Middle frontal gyrus (tissue), 1 donor: ENCODE measurements around the gene DSCAML1.

Source experiments
- DNase-seq: peaks from one replicate; pipeline ENCODE4 v3.0.0-alpha.2; 2015; ENCODE audit warnings: low spot score; ENCODE audit errors: extremely low spot score

DSCAML1 gene

DNA sequence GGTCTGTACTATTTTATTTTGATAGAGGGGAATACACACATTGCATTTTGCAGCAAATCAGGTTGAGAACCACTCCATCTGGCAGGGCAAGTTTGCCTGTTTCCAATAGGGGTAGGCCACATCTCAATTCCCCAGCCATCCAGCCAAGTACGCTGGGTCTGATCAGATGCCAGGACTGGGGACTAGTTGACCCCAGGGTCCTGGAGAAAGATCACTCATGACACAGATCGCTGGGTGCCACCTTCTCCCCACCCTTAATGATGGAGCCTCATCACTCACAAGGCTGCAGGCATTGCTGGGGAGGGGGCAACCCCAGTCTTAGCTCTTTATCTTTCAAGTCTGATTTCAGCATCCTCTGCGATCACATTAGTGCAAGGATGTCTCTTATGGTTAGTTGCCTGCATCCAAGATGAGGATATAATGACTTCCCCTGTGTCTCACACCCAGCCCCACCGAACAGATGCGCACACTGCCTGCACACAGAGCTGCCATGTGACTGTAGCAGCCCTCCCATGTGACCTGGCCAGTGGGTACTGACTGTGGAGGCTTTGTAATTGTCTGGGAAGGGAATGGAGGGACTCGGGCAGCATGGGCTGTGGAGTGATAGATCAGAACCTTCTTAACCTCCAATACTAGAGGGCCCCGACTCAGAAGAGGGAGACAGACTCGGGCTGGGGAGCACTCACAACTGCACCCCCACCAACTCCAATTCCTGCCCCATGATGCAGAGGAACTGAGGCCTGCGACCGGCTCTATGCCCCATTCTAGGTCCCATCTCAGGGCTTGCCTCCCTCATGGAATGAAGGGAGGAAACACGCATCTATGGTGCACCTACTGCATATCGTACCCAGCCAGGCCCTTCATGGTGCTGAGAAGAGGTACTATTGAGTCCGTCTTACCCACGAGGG lies 155.8 kb downstream of the DSCAML1 start:
- DNase-seq: peak; percentile 82

DNA sequence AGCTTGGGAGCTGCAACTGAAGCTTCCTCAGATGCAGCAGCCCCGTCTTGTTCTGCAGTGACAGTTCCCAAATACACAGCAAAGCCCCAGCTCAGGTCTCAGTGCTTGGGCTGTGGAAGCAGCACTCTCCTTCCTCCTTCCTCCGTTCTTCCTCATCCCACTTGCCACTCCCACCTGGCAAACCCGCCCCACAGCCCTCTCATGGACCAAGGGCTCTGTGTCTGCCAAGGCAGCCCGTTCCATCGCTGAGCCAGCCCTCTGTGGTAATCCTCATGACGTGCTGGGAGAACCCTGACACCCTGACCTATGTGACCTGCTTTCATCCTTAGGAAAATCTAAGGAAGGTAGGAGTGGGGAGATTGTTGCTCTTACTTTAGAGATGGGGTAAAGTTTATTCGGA lies 157.0 kb downstream of the DSCAML1 start:
- no peak for DNase-seq

- DNase-seq: no peak
These were observed 157.4 kb downstream of the DSCAML1 start for GRCh38 chr11:117639601-117640000.

DNA sequence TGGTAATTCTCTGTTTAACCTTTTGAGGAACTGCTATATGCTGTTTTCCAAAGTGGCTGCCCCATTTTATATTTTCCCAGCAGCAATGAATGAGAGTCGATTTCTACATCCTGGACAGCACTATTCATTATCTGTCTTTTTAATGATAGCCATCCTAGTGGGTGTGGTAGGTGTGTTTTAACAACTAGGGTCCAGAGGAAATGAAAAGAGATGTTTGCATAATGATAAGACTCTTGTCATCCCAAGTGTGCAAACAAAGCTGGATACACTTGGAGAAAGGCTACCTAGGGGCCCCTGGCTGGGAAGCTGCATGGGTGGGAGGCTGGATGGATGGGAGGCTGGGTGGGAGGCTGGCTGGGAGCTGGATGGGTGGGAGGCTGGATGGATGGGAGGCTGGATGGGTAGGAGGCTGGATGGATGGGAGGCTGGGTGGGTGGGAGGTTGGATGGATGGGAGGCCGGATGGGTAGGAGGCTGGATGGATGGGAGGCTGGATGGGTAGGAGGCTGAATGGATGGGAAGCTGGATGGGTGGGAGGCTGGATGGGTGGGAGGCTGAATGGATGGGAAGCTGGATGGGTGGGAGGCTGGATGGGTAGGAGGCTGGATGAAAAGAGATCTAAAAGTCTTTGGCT lies 158.0 kb downstream of the DSCAML1 start:
- DNase-seq: no peak

GRCh38 chr11:117634756-117635603 lies 162.0 kb downstream of the DSCAML1 start:
- DNase-seq: no peak

DNA sequence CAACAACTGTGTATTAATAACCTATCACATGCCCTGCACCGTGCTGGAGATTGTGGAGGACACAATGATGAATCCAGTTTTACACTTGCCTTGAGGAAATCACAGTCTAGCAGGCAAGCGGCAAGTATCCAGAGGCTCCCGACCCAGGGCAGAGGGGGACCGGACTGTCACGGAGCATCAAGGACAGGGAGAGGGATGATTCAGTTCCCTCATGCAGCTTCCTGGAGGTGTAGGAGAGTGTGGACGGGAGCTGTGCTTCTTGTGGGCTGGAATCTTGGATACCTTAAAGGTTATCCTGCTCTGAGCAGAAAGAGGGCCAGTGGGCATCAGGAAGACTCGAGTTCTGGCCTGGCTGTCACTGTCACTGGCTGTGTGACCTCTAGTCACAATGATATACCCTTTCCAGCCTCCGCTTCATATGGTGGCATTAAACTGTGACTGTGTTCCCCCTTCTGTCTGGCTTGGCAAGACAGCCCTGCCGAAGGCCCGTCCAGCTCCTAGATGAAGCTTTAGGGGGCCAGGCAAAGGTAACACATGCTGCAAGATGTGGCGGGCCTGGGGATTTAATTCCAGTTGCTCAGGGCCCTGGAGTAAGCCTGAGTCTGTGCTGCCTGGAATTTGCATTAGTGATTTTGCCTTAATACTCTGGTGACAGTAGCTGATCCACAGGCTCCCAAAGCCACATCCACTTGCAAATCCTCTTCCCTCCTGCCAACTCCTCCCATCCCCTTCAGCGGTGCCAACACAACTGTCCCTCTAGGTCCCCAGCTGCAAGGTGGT lies 162.8 kb downstream of the DSCAML1 start:
- no peak for DNase-seq

DNA sequence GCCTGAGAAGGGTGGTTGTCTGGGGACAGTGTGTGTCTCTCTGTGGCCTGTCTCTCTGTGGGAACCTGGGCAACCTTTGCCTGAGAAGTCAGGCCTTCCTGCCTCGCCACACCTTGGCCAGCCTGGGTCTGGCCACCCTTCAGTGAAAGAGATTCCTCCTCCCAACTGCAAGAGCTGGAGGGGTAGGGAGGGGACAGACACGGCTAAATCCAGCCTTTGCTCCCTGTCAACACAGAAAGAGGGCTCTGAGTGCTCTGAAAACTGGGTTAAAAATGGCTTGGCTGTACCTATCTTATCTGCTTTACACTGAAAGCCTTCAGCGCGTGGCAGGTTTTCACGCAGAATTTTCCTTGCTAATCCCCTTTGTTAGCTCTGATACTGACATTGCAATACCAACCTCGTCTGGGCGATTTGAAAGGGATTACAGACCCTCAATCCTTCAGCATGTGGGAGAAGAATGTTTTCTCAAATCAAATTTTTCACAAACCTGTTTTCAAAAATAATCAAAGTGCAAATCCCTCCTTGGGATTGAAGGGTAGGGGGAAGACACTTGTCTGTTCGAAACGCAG lies 163.7 kb downstream of the DSCAML1 start:
- no peak for DNase-seq

GRCh38 chr11:117632306-117632705 lies 164.7 kb downstream of the DSCAML1 start:
- DNase-seq: no peak

DNA sequence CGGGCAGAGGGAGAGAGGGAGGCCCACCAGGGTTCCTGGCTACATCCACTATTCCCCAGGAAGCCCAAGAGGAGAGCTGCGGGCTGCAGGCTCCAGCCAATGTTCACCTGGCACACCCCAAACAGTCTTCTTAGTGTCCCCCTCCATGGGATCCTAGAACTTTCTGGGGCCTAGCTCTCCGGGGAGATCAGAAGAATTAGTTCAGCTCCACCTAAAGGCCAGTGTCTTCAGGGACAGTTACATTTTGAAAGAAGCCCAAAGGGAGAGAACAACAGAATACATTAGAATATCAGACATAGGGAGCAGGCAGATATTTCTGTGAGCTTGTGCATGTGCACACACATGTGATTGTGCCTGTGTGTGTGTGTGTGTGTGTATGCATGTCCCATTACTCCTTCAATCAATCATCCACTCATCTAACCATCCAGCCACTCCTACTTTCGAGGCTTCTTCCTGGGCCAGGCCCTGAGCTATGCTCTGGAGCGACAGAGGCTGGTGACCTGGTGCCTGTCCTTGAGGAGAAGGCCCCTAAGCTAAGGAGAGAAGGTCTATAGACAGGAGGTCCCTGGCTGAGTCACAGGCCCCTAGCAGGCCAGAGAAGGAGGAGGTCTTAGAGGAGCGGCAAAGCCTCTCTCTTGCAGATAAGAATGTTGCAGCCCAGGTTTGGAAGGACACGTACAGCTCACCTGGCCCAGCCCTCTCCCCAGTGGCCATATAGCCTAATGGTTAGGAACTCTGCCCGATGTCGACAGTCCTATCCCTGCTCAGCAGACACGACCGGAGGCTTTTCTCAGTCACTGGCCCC lies 165.5 kb downstream of the DSCAML1 start:
- DNase-seq: no peak

DNA sequence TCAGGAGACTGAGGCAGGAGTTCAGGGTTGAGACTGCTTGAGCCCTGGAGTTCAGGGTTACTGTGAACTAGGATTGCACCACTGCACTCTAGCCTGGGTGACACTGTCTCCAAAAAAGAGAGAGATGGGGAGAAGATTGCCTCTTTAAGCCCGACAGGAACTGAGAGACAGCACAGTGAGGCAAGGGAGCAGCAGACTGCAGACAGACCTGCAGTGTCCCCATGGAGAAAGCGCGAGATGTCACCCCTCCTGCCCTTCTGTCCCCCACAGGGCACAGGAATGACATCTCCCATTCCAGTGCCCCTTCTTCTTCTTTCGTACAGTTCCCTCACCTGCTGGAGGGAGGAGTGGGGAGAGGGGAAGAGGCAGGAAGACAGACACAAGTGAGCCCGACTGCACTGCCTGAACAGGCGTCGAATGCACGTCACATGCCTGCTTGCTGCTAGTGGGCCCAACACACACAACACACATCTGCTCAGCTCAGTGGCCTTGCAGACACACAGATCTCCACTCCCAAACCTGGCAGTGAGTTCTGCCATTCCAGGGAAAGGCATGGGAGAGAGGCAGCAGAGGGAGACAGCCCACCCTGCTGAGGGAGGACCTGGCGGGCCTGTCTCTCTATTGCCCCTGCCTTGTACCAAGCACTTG lies 167.0 kb downstream of the DSCAML1 start:
- DNase-seq: no peak

DNA sequence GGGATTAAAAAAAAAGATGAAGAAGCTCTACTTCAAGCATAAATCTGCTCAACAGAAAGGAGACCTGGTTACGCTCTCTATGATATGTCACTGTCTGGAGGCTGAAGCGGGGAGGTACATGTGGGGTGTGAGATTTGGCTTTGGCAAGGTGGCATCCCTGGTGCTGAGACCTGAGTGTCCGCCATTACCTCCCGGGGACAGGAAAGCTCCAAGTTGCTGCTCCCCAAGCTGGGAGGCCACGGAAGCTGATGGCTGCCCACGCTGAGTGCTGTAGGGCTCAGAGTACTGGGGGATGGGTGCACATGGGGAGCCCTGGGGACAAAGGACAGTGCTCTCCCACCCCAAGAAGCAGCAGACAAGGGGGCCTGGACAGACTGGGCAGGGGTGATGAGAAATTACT lies 167.9 kb downstream of the DSCAML1 start:
- DNase-seq: no peak

- DNase-seq: no peak
These were observed 169.8 kb downstream of the DSCAML1 start for GRCh38 chr11:117627259-117627658.

- DNase-seq: no peak
These were observed 170.4 kb downstream of the DSCAML1 start for GRCh38 chr11:117626576-117626975.

- no peak for DNase-seq
These were observed 171.8 kb downstream of the DSCAML1 start for GRCh38 chr11:117625237-117625636.

- no peak for DNase-seq
These were observed 173.2 kb downstream of the DSCAML1 start for GRCh38 chr11:117623831-117624271.

GRCh38 chr11:117621226-117621625 lies 175.8 kb downstream of the DSCAML1 start:
- DNase-seq: no peak

DNA sequence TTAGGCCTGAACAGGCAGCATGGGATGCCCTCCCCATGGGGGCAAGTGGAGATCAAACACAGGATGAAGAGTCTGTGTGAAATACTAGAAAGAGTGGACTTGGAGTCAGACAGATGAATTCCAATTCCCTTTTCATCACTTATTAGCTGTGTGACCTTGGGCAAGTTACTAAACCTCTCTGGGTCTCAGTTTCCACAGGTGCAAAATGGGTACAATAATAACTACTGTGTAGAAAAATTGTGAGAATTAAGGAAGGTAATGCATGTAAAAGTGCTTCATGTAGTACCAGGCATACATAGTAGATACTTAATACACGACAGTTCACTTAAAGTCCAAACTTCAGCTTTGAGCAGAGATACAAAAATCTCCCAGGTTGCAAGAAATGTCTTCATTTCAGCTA lies 176.4 kb downstream of the DSCAML1 start:
- no peak for DNase-seq

GRCh38 chr11:117620086-117620485 lies 176.9 kb downstream of the DSCAML1 start:
- DNase-seq: no peak

DNA sequence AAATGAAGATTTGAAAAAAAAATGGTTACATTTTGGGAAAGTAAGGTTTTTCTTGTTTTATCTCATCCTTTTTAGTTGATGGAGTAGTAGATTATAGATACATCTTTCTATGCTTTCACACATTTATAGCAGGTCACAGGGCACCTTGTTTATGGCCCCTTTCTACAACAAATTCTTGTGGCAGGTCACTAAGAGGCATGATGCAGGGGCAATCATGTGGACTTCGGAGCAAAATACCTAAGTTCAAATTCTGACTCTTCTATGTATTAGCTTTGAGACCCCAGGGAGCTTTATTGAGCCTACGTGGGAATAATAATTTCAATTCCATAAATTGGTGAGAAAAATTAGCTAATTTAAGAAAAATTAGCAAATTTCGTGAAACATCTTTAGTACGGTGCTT lies 177.4 kb downstream of the DSCAML1 start:
- DNase-seq: no peak
